Measurements from ENCODE around the gene HBS1L. TPM values are rescaled to one million over a fixed set of nuclear protein-coding genes. Genes with fewer than 3 reads are reported as not detected.
"Not testable (repeated sequence)": the region's sequence is repeated elsewhere in the genome, so short reads cannot be mapped to it uniquely, and the experiment has no call there.

Gene HBS1L
- total and polyA plus RNA-seq, 9 of the 15 experiments (the other 6 are each of a cell fraction or from before 2014, with no cell fraction given): 101 to 199 (median 145) TPM

- no peak for TF ChIP-seq BRCA1 (IDR thresholded peaks at IDR 0.05)
- no peak for TF ChIP-seq BRCA1 (CRISPR knock-in tag; IDR thresholded peaks at IDR 0.05)
- TF ChIP-seq ZNF12 (CRISPR knock-in tag; IDR thresholded peaks at IDR 0.05): no peak
Observed at GRCh38 chr6:135060076-135060475, 5.5 kb upstream of the HBS1L start (continued).

- intact Hi-C loops (cut with micrococcal nuclease); BruUV-seq (replicated peaks): not testable (repeated sequence)
- 93% methylated on average over 11 of the region's 11 CpGs for WGBS (ENCODE audit: insufficient coverage, low coverage, missing lambda C conversion rate)
Observed at GRCh38 chr6:135058299-135058698, 3.7 kb upstream of the HBS1L start.

More at GRCh38 chr6:135058299-135058698, 3.7 kb upstream of the HBS1L start:
- H3K27ac ChIP-seq (ENCODE audit: extremely low read depth, low read depth, low read length); DNase-seq (ENCODE audit: extremely low read depth in 1 of 4, low spot score in 3 of 4); H3K9me1 ChIP-seq (ENCODE audit: control insufficient read depth, insufficient read depth, low read length); in situ Hi-C loops (cut with MboI); H2AFZ ChIP-seq (ENCODE audit: low read depth, low read length); POLR2A ChIA-PET; H3K27me3 ChIP-seq (ENCODE audit: control insufficient read depth in 2 of 2, insufficient read depth in 2 of 2, low read length in 2 of 2); H3K4me2 ChIP-seq (ENCODE audit: insufficient read depth, low read length); H3K9me3 ChIP-seq (replicated peaks; ENCODE audit: control insufficient read depth, insufficient read depth, low read depth, low read length); H3K4me3 ChIP-seq; H3K36me3 ChIP-seq (ENCODE audit: control insufficient read depth, insufficient read depth, low read length); FAIRE-seq; CTCF ChIA-PET (ENCODE audit: low intra/inter-chr PET ratio); H3K9ac ChIP-seq (ENCODE audit: insufficient read depth in 1 of 2, low read depth in 2 of 2, low read length in 2 of 2); ATAC-seq; H3K4me1 ChIP-seq (replicated peaks in 1 of 2; ENCODE audit: control insufficient read depth in 2 of 2, insufficient read depth in 2 of 2, low read length in 2 of 2); H4K20me1 ChIP-seq (replicated peaks; ENCODE audit: control insufficient read depth, insufficient read depth, low read length): not testable (repeated sequence)
- peaks cover 23% of the 10 kb centered on the region for H3K79me2 ChIP-seq (ENCODE audit: control insufficient read depth, insufficient read depth, low read length)
- 0 out of 2 replicates have a peak, but pooled peaks have one; percentile 12 for TF ChIP-seq TFAP4 (CRISPR knock-in tag; IDR thresholded peaks at IDR 0.05; ENCODE audit: borderline replicate concordance)
- TF ChIP-seq ZBTB33 (CRISPR knock-in tag; IDR thresholded peaks at IDR 0.05): peak; percentile 62
